ENCODE data around the gene C5orf34.

GRCh38 chr5:43469671-43470391 is 45.1 kb downstream of the C5orf34 start:
- TF ChIP-seq CTCF (IDR thresholded peaks at IDR 0.05; ENCODE audit: insufficient read depth, low read length, poor library complexity, severe bottlenecking) (no peak), EZH2phosphoT487 (conservative IDR thresholded peaks at IDR 0.05; ENCODE audit: low read length) (no peak)
